Measurements from ENCODE around the gene UGT1A10. TPM values are rescaled to one million over a fixed set of nuclear protein-coding genes. Genes with fewer than 3 reads are reported as not detected.

UGT1A10 gene
- total RNA-seq, 1 experiment from 2014 or later, result not detected

DNA sequence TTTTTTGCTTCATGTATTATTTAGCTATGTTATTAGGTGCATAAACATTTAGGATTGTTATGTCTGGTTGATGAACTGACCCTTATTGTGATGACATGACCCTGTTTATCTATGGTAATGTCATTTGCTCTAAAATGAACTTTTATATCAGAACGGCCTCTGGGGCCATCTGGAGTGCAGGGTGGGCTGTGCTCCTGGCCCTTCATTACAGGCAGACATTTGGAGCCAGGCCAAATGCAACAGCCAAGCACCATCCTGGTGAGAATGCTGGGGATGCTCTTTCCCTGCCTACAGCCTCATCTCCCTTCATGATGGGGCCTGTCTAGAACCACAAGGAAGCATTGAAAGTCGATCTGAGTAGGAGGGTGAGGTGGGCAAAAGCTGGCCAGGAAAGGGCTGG lies 180.1 kb downstream of the UGT1A10 start:
- DNase-seq, result no peak
- no peaks in the 10 kb centered on the region for H3K27me3 ChIP-seq (ENCODE audit: control insufficient read depth, insufficient read depth, low read length)
- no peaks in the 10 kb centered on the region for H3K36me3 ChIP-seq (replicated peaks; ENCODE audit: control insufficient read depth, insufficient read depth, low read length)
- H3K4me3 ChIP-seq (ENCODE audit: insufficient read depth, low read depth, low read length), result no peak overlapping the region

DNA sequence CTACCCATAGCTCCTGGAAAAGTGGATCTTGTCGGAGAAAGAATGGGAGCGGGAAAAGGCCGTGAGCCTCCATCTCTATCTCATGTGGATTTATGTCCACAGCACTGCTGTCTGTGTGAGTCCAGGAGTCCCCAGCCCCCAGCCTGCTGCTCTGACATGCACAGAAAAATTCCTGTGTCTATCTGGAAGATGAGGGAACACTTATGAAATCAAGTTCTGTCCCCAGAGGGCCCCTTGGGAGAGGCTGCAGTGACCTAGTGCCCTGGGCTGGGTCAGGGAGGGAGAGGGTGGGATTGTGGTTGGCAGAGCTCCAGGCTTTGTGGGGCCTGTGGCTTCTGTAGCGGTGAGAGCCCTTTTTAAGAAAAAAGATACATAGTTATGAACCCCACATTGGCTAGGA lies 180.5 kb downstream of the UGT1A10 start:
- H3K36me3 ChIP-seq (replicated peaks; ENCODE audit: control insufficient read depth, insufficient read depth, low read length), result no peaks in the 10 kb centered on the region
- DNase-seq, result no peak
- no peaks in the 10 kb centered on the region for H3K27me3 ChIP-seq (ENCODE audit: control insufficient read depth, insufficient read depth, low read length)
- no peak overlapping the region for H3K4me3 ChIP-seq (ENCODE audit: insufficient read depth, low read depth, low read length)

DNA sequence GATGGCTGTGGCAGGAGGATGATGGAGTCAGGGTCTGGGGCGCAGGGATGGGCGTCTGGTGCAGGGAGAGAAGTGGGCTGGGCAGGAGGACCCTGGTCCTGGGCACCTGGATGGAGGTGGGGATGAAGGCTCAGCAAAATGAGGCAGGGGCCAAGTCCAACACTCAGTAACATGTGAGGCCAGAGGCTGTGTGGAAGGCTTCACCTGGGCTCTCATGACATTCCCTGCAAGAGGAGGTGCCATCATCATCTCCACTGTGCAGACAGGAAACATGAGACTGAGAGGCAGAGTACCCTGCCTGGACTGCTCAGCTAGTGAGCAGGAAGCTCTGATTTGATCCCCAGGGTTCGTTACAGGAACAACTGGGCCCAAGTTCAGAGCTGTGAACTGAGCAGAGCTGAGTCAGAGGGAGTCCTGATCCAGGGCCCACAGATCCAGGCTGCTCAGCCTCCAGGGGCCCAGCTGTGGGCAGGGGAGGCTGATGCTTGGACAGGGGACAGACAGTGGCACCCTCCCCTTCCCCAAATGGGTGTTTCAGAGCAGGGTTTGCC lies 181.2 kb downstream of the UGT1A10 start:
- no peak for DNase-seq
- H3K36me3 ChIP-seq (replicated peaks; ENCODE audit: control insufficient read depth, insufficient read depth, low read length), result no peaks in the 10 kb centered on the region
- no peaks in the 10 kb centered on the region for H3K27me3 ChIP-seq (ENCODE audit: control insufficient read depth, insufficient read depth, low read length)
- no peak overlapping the region for H3K4me3 ChIP-seq (ENCODE audit: insufficient read depth, low read depth, low read length)

DNA sequence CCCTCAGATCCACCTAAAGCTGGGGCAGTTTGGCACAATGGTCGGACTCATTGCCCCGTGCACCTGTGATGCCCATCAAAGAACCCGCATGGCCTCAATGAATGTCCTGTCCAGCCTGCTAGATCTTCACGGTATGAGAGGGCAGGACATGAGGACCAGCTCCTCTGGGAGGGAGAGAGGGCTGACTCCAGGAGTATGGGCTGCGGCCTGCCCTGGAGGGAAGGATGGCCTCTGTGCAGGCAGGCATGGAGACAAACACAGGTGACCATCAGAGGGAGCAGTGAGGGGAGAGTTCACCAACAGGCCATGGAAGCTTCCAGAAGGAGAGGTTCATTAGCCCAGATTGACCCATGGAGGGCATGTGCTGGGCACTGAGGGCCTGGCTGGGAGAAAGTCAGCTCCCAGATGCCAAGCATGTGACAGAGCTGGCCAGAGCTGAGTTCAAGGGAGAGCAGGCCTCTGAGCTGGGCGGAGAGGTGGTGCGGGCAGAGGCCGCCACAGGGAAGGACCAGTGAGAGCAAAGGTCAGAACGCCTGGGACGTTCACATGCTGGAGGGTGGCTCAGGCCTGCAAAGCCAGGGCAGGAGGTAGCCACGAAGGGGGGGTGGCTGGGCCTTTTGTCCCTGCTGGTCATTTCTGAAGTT lies 181.9 kb downstream of the UGT1A10 start:
- Histone ChIP-seq H3K27me3 (ENCODE audit: control insufficient read depth, insufficient read depth, low read length) (no peaks in the 10 kb centered on the region), H3K4me3 (ENCODE audit: insufficient read depth, low read depth, low read length) (no peak overlapping the region), H3K36me3 (replicated peaks; ENCODE audit: control insufficient read depth, insufficient read depth, low read length) (no peaks in the 10 kb centered on the region)
- peak; percentile 41 for DNase-seq

DNA sequence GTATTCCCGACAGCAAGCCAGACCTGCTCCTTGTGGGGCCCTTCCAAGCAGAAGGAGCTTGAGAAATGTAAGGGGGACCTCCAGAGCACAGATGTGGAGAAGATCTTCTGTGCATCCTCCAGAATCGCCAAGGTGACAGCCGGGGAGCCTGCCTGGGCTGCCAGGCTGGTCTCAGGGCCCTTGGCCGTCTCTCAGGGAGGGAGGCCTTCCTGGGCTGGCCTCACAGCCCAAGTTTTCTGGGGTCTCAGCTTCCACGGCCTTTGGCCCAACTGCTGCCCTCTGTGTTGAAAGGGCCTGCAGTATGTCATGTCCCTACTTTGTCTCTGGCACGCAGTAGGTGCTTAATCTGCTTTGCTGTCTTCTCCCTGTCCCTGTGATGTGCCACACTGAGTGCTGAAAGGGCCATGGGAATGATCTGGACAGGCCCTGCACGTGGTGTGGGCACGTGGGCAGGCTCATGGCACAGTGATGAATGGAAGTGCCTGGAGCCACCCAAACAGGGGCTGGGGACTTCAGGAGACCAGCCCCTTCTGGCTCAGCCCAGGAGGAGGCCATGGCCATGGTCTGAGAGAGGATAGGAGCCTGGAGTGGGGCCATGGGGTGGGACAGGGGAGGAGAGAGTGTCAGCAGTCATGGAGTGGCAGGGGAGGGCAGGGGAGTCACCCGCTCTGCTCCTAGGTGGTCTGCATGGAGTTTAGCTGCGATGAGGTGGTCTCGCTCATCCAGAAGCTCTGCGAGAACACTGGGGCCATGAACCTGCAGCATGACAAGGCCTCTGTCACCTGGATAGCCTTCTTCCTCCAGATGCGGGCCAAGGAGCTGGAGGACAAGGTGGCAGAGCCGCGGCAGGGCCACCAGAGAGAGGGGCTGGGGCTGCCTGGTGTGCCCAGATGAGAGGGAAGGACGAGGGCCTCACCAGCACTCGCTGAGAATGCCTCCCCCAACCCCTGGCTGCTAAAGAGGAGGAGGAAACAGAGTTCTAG lies 182.7 kb downstream of the UGT1A10 start:
- Histone ChIP-seq H3K4me3 (ENCODE audit: insufficient read depth, low read depth, low read length) (no peak overlapping the region), H3K27me3 (ENCODE audit: control insufficient read depth, insufficient read depth, low read length) (no peaks in the 10 kb centered on the region), H3K36me3 (replicated peaks; ENCODE audit: control insufficient read depth, insufficient read depth, low read length) (no peaks in the 10 kb centered on the region)
- no peak for DNase-seq

DNA sequence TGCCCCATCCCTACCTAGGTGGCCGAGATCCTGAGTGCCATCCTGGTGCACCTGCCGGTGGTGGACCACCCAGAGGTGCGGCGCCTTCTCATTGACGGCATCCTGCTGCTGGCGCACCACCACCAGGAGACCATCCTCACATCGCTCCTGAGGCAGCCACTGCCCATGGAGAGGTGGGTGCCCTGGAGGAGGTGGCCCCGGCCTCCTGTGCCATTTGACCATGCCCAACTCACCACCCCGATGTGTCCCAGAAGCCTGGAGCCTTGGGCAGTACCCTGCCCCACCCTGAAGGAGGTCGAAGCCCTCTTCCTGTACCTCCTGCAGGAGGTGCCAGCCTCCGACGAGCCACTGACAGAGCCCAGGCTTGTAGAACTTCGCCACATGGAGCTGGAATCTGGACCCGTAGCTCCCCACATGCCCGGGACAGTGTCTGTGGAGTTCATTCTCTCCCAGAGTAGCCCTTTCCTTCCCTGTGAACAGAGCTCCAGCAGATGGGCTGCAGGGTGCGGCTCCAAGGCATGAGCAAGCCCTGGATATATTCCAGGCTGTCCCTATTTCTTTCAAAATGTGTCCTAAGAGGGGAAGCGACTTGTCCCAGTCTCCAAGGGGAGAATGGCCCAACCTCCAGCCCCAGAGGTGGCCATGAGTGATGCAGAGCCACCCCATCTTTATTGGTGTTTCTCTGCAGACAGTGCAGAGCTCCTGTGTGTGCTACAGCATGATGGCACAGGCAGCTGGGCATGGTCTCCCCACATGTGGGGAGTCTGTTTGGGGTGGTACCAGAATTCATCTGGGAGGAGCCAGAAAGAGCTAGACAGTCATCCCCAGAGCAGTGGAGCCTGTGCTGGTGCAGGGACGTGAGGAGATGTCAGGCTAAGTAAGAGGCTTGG lies 183.9 kb downstream of the UGT1A10 start:
- no peaks in the 10 kb centered on the region for H3K36me3 ChIP-seq (replicated peaks; ENCODE audit: control insufficient read depth, insufficient read depth, low read length)
- no peaks in the 10 kb centered on the region for H3K27me3 ChIP-seq (ENCODE audit: control insufficient read depth, insufficient read depth, low read length)
- no peak for DNase-seq
- H3K4me3 ChIP-seq (ENCODE audit: insufficient read depth, low read depth, low read length), result no peak overlapping the region

DNA sequence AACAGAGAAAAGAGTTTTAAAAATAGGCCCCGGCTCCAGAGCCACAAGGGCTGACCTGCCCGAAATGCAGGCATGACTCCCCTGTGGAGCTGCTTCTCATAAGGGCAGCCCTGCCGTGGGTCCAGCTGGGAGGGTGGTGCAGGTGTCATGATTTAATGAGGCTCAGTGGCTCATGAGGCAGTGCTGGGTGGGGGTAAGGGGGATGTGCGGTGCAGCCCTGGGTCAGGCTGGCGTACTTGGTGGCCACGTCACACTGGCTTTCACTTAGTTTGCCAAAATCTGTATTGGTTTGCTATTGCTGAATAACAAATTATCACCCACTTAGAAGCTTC lies 184.5 kb downstream of the UGT1A10 start:
- DNase-seq, result no peak
- Histone ChIP-seq H3K4me3 (ENCODE audit: insufficient read depth, low read depth, low read length) (no peak overlapping the region), H3K36me3 (replicated peaks; ENCODE audit: control insufficient read depth, insufficient read depth, low read length) (no peaks in the 10 kb centered on the region), H3K27me3 (ENCODE audit: control insufficient read depth, insufficient read depth, low read length) (no peaks in the 10 kb centered on the region)

DNA sequence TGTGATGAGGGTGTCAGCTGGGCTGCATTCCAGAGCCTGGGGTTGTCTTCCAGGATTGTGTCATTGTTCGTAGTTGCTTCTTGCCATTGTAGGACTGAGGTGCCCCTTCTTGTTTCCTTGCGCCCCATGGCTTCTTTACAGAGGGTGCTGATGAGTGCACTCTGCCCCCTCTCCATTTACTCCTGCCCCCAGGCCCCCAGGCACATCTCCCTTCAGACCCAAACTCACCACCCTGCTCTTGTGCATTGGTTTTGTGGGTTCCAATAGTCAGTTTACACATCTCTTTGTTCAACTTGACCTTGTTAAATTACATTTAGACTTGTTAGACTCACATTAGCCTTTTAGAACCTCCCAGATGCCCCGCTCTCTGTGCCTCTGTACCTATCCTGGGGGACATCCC lies 184.9 kb downstream of the UGT1A10 start:
- no peaks in the 10 kb centered on the region for H3K36me3 ChIP-seq (replicated peaks; ENCODE audit: control insufficient read depth, insufficient read depth, low read length)
- peak; percentile 38 for DNase-seq
- no peaks in the 10 kb centered on the region for H3K27me3 ChIP-seq (ENCODE audit: control insufficient read depth, insufficient read depth, low read length)
- no peak overlapping the region for H3K4me3 ChIP-seq (ENCODE audit: insufficient read depth, low read depth, low read length)

DNA sequence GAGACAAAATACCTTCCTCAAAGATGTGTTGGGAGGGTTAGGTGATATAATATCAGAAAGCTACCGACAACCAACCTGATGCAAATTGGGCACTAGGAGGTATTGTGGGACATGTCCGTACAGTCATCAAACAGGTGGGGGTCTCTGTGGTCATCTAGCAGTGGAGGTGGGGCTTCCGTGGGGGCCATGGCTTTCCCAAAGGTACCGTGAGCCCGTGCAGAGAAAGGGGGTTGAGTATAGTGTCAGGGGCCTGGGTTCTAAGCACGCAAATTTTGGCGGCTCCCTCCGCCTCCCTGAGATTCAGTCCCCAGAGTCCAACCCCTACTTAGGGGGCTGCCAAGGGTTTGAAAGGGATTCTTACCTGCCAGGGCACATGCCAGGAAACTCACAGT lies 185.5 kb downstream of the UGT1A10 start:
- no peaks in the 10 kb centered on the region for H3K27me3 ChIP-seq (ENCODE audit: control insufficient read depth, insufficient read depth, low read length)
- no peak overlapping the region for H3K4me3 ChIP-seq (ENCODE audit: insufficient read depth, low read depth, low read length)
- H3K36me3 ChIP-seq (replicated peaks; ENCODE audit: control insufficient read depth, insufficient read depth, low read length), result no peaks in the 10 kb centered on the region
- DNase-seq, result no peak

DNA sequence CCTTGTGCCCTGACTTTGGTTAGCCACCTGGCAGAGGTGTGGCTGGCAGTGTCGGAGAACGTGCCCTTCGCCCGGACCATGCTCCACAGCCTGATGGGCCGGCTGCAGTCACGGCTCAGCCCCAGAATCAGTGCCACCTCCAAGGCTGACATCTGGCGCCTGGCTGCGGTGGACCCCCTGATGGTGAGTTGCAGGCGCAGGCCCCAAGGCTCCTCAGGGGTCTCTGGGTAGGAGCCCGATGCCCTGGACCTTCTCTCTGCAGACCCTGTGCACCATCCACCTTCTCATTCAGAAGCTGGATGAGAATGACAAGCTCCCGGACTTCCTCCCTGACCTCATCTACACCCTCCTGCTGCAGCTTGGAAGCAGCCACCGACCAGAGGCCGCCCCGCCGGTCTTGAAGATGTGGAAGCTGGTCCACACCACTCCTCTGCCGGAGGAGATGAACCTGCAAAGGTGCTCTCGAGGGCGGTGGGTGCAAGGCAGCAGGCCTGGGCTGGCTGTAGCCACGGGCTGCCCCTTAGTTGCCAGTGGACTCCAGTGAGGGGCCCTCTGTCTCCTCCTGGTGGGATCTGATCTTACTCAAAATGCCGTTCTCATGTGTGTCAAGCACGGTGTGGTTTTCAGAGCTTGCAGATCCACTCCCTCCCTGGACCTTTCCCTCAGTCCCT lies 186.0 kb downstream of the UGT1A10 start:
- DNase-seq, result peak; percentile 56
- Histone ChIP-seq H3K4me3 (ENCODE audit: insufficient read depth, low read depth, low read length) (no peak overlapping the region), H3K36me3 (replicated peaks; ENCODE audit: control insufficient read depth, insufficient read depth, low read length) (no peaks in the 10 kb centered on the region)

More for the DNA sequence above, 186.0 kb downstream of the UGT1A10 start:
- no peaks in the 10 kb centered on the region for H3K27me3 ChIP-seq (ENCODE audit: control insufficient read depth, insufficient read depth, low read length)

Other genes with a start within 250 kb of the UGT1A10 start
- gene USP40, start 69.7 kb upstream of the UGT1A10 start, total RNA-seq (2014; rRNA removed; shearing (Covaris generic)), result 10.8 and 23.1 TPM in 2 replicates
- gene UGT1A8, start 18.8 kb upstream of the UGT1A10 start, total RNA-seq (2014; rRNA removed; shearing (Covaris generic)), result 0.22 TPM in 1 of 2 replicates, not detected in the other
- not detected in 2 replicates for gene UGT1A9, start 35.5 kb downstream of the UGT1A10 start, total RNA-seq (2014; rRNA removed; shearing (Covaris generic))
- 0.07 TPM in 1 of 2 replicates, not detected in the other for gene UGT1A7, start 45.5 kb downstream of the UGT1A10 start, total RNA-seq (2014; rRNA removed; shearing (Covaris generic))
- gene UGT1A6, start 56.4 kb downstream of the UGT1A10 start, total RNA-seq (2014; rRNA removed; shearing (Covaris generic)), result not detected in 2 replicates
- gene UGT1A5, start 76.5 kb downstream of the UGT1A10 start, total RNA-seq (2014; rRNA removed; shearing (Covaris generic)), result not detected in 2 replicates
- 0.07 TPM in 1 of 2 replicates, not detected in the other for gene UGT1A4, start 82.3 kb downstream of the UGT1A10 start, total RNA-seq (2014; rRNA removed; shearing (Covaris generic))
- gene UGT1A3, start 92.6 kb downstream of the UGT1A10 start, total RNA-seq (2014; rRNA removed; shearing (Covaris generic)), result not detected in 2 replicates
- gene UGT1A1, start 123.8 kb downstream of the UGT1A10 start, total RNA-seq (2014; rRNA removed; shearing (Covaris generic)), result not detected in 2 replicates
- gene MROH2A, start 141.9 kb downstream of the UGT1A10 start, total RNA-seq (2014; rRNA removed; shearing (Covaris generic)), result not detected in 2 replicates
- 61.6 and 84.5 TPM in 2 replicates for gene HJURP, start 218.1 kb downstream of the UGT1A10 start, total RNA-seq (2014; rRNA removed; shearing (Covaris generic))

All from H7 (cell line).